ENCODE data around the gene SOHLH2.

Gene SOHLH2

DNA sequence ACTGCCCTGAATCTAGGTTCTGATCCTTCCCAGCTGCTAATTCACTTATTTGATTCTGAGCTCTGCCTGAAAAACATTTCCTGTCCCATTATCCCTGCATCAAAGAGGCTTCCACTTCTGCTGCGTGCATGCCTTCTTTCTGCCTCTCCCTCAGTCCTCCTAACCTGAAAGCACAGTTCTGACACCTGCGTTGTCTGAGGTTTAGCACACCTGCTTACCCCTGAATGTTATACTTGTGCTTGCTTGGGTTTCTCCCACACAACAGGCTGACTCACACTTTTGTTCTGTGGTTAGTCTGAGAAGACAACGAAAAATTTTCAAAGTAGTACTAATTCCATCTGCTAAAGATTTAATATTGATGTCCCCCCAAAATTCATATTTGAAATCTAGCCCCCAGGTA is 3.1 kb upstream of the SOHLH2 start:
- no peak for DNase-seq
- H3K36me3 Mint-ChIP-seq, result peaks cover 0 to 3% of the 10 kb centered on the region in 2 donors
- no peaks in the 10 kb centered on the region for H3K4me1 Mint-ChIP-seq
- no peaks in the 10 kb centered on the region for H3K9me3 Mint-ChIP-seq
- no peaks in the 10 kb centered on the region for H3K27me3 Mint-ChIP-seq
- no peak overlapping the region for H3K27ac Mint-ChIP-seq
- no peak overlapping the region for H3K4me3 Mint-ChIP-seq
- ATAC-seq (replicated peaks), result no peak

GRCh38 chr13:36212789-36213188 is 1.6 kb downstream of the SOHLH2 start:
- DNase-seq (no peak), ATAC-seq (replicated peaks) (no peak)
- Mint-ChIP-seq H3K4me1 (no peaks in the 10 kb centered on the region), H3K4me3 (no peak overlapping the region), H3K27me3 (peaks cover 0 to 4% of the 10 kb centered on the region in 2 donors), H3K27ac (no peak overlapping the region), H3K36me3 (peaks cover 0 to 3% of the 10 kb centered on the region in 2 donors), H3K9me3 (no peaks in the 10 kb centered on the region)

DNA sequence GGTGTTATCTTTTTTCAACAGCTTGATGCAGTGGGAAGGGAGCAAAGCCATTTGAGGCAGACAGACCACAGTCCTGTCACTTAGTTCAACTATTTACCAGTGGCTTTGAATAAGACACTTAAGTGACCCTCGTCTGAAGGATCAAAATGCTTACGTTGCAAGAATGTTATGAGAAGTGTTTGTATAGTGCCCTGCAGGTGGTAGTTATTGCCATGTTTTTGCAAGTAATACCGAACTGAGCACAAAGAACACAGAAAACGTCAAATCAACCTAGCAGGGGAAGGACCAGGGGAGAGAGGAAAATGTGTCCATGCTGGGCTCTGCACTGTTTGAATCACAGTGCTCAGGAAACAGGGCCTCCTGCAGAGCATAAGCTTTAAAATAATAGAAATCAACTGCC is 2.8 kb downstream of the SOHLH2 start:
- H3K27ac Mint-ChIP-seq, result no peak overlapping the region
- no peaks in the 10 kb centered on the region for H3K4me1 Mint-ChIP-seq
- no peak for ATAC-seq (replicated peaks)
- no peak for DNase-seq
- peaks cover 0 to 3% of the 10 kb centered on the region in 2 donors for H3K36me3 Mint-ChIP-seq
- H3K9me3 Mint-ChIP-seq, result no peaks in the 10 kb centered on the region
- H3K4me3 Mint-ChIP-seq, result no peak overlapping the region
- peaks cover 0 to 4% of the 10 kb centered on the region in 2 donors for H3K27me3 Mint-ChIP-seq

GRCh38 chr13:36210738-36211137 is 3.6 kb downstream of the SOHLH2 start:
- no peaks in the 10 kb centered on the region for H3K4me1 Mint-ChIP-seq
- peaks cover 0 to 4% of the 10 kb centered on the region in 2 donors for H3K27me3 Mint-ChIP-seq
- no peak for ATAC-seq (replicated peaks)
- no peak overlapping the region for H3K4me3 Mint-ChIP-seq
- DNase-seq, result no peak
- no peak overlapping the region for H3K27ac Mint-ChIP-seq
- no peaks in the 10 kb centered on the region for H3K9me3 Mint-ChIP-seq
- H3K36me3 Mint-ChIP-seq, result peaks cover 0 to 3% of the 10 kb centered on the region in 2 donors

DNA sequence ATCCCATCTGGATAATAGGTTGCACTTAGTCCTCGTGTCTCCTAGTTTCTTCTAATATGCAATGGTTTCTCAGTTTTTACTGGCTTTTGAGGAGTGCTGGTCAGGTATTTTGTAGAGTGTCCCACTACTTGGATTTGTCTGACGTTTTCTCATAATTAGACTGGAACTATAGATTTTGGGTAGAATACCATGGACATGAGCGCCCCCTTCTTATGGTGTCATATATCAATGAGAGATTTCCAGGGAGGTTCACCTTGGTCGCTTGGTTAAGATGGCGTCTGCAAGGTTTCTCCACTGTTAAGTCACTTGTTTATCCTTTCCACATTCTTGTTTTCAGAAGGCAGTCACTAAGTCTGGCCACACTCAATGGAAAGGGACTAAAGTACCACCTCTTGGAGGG is 6.7 kb downstream of the SOHLH2 start:
- H3K27me3 Mint-ChIP-seq, result peaks cover 0 to 4% of the 10 kb centered on the region in 2 donors
- no peaks in the 10 kb centered on the region for H3K4me1 Mint-ChIP-seq
- ATAC-seq (replicated peaks), result no peak
- no peak for DNase-seq
- no peak overlapping the region for H3K27ac Mint-ChIP-seq
- H3K4me3 Mint-ChIP-seq, result no peak overlapping the region
- H3K9me3 Mint-ChIP-seq, result no peaks in the 10 kb centered on the region
- no peaks in the 10 kb centered on the region for H3K36me3 Mint-ChIP-seq

DNA sequence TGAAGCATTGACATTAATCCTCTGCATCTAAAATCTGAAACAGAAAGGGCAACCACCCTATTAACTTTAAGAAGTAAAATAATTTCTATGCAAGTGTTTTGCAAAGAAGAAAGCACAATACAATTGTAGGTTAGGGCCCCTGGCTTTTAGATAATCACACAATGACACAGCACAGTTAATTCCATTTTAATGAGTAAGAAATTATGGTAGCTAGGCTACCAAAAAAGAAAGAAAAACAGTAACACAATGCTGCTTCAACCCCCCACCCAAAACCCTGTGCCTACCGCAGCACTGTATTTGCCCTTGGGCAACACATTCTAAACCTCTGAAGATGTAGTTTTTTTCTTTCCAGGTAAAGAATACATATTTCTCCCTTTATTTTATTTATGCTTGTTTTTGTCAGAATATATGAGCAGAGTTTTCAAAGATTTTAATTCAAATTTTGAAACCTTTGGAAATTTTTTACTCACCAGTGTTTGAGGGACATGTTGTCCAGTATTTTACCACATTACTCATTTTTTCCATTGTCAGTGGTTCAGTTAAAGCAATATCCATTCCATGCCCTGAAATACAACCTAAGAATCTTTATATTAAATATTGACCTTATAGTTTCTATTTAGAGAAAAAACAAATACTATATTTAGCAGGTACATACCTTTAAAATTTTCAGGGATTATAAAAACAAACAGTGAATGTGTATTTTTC is 21.1 kb downstream of the SOHLH2 start:
- H3K4me1 Mint-ChIP-seq, result no peaks in the 10 kb centered on the region
- H3K27ac Mint-ChIP-seq, result no peak overlapping the region
- no peaks in the 10 kb centered on the region for H3K36me3 Mint-ChIP-seq
- no peak overlapping the region for H3K4me3 Mint-ChIP-seq
- H3K9me3 Mint-ChIP-seq, result no peaks in the 10 kb centered on the region
- H3K27me3 Mint-ChIP-seq, result no peaks in the 10 kb centered on the region
- DNase-seq, result no peak
- ATAC-seq (replicated peaks), result no peak

- Mint-ChIP-seq H3K36me3 (no peaks in the 10 kb centered on the region), H3K4me3 (no peak overlapping the region), H3K27me3 (no peaks in the 10 kb centered on the region), H3K9me3 (no peaks in the 10 kb centered on the region), H3K4me1 (no peaks in the 10 kb centered on the region), H3K27ac (no peak overlapping the region)
- DNase-seq, result no peak
- ATAC-seq (replicated peaks), result no peak
These were observed 22.2 kb downstream of the SOHLH2 start for GRCh38 chr13:36192166-36192565.

- H3K27ac Mint-ChIP-seq, result no peak overlapping the region
- DNase-seq (no peak), ATAC-seq (replicated peaks) (no peak)
- no peaks in the 10 kb centered on the region for H3K27me3 Mint-ChIP-seq
- H3K36me3 Mint-ChIP-seq, result no peaks in the 10 kb centered on the region
- no peak overlapping the region for H3K4me3 Mint-ChIP-seq
- H3K4me1 Mint-ChIP-seq, result no peaks in the 10 kb centered on the region
- peaks cover 0 to 1% of the 10 kb centered on the region in 2 donors for H3K9me3 Mint-ChIP-seq
These were observed 23.6 kb downstream of the SOHLH2 start for GRCh38 chr13:36190771-36191170.

GRCh38 chr13:36188441-36188840 is 25.9 kb downstream of the SOHLH2 start:
- no peaks in the 10 kb centered on the region for H3K27me3 Mint-ChIP-seq
- H3K36me3 Mint-ChIP-seq, result no peaks in the 10 kb centered on the region
- ATAC-seq (replicated peaks) (no peak), DNase-seq (no peak)
- peaks cover 0 to 1% of the 10 kb centered on the region in 2 donors for H3K9me3 Mint-ChIP-seq
- no peaks in the 10 kb centered on the region for H3K4me1 Mint-ChIP-seq
- no peak overlapping the region for H3K4me3 Mint-ChIP-seq
- no peak overlapping the region for H3K27ac Mint-ChIP-seq

GRCh38 chr13:36183901-36184300 is 30.5 kb downstream of the SOHLH2 start:
- ATAC-seq (replicated peaks) (no peak), DNase-seq (no peak)
- Mint-ChIP-seq H3K27ac (no peak overlapping the region), H3K9me3 (peaks cover 0 to 1% of the 10 kb centered on the region in 2 donors), H3K4me1 (no peaks in the 10 kb centered on the region), H3K4me3 (no peak overlapping the region), H3K36me3 (no peaks in the 10 kb centered on the region), H3K27me3 (no peaks in the 10 kb centered on the region)

DNA sequence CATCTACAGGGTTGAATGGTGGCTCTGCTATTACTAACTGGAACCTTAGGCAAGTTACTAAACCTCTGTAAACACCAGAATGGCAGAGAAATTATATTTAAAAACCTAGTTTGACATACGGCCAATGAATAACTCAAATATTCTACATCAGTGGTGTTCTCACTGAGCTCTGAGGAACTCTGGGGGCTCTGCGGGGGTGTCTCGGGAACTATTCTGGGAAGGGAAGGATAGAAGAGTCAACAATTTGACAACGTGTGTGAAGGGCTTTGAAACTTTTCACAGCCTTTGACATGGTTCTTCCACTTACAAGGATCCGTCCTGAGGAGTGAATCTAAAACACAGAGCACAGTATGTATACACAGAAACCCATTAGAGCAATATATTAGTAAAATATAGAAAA is 38.7 kb downstream of the SOHLH2 start:
- H3K9me3 Mint-ChIP-seq, result no peaks in the 10 kb centered on the region
- H3K36me3 Mint-ChIP-seq, result no peaks in the 10 kb centered on the region
- H3K4me3 Mint-ChIP-seq, result no peak overlapping the region
- no peak for DNase-seq
- no peak for ATAC-seq (replicated peaks)
- H3K4me1 Mint-ChIP-seq, result no peaks in the 10 kb centered on the region
- H3K27ac Mint-ChIP-seq, result no peak overlapping the region
- H3K27me3 Mint-ChIP-seq, result no peaks in the 10 kb centered on the region

DNA sequence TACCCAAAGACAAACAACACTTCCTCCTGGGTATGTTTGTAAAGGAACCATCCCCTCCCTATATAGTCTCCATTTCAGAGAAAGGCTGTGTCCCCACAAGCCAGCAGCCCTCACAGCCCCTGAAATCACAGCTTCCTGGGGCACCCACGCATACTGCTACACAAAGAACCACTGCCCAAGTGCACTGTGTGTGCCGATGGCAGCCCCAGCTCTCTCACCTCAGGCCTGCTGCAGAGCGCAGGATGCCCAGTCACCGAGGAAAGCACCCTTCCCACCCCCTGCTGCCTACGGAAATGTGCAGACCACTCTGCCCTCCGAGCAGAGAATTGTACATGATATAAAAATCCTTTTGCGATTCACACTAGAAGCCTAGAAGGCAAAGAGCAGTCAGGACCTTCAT is 39.4 kb downstream of the SOHLH2 start:
- no peaks in the 10 kb centered on the region for H3K9me3 Mint-ChIP-seq
- no peak for ATAC-seq (replicated peaks)

GRCh38 chr13:36173571-36174322 is 40.6 kb downstream of the SOHLH2 start:
- ATAC-seq (replicated peaks) (no peak), DNase-seq (no peak)
- H3K27ac Mint-ChIP-seq, result no peak overlapping the region
- no peaks in the 10 kb centered on the region for H3K9me3 Mint-ChIP-seq
- no peaks in the 10 kb centered on the region for H3K4me1 Mint-ChIP-seq
- H3K4me3 Mint-ChIP-seq, result no peak overlapping the region
- H3K36me3 Mint-ChIP-seq, result no peaks in the 10 kb centered on the region
- H3K27me3 Mint-ChIP-seq, result no peaks in the 10 kb centered on the region

More for the DNA sequence above, 39.4 kb downstream of the SOHLH2 start:
- H3K27ac Mint-ChIP-seq, result no peak overlapping the region
- no peaks in the 10 kb centered on the region for H3K4me1 Mint-ChIP-seq
- no peak overlapping the region for H3K4me3 Mint-ChIP-seq
- no peak for DNase-seq
- H3K36me3 Mint-ChIP-seq, result no peaks in the 10 kb centered on the region
- H3K27me3 Mint-ChIP-seq, result no peaks in the 10 kb centered on the region

GRCh38 chr13:36166046-36166445 is 48.3 kb downstream of the SOHLH2 start:
- Mint-ChIP-seq H3K4me1 (no peaks in the 10 kb centered on the region), H3K9me3 (no peaks in the 10 kb centered on the region), H3K36me3 (no peaks in the 10 kb centered on the region), H3K27ac (no peak overlapping the region), H3K27me3 (no peaks in the 10 kb centered on the region), H3K4me3 (no peak overlapping the region)
- DNase-seq, result no peak
- no peak for ATAC-seq (replicated peaks)

DNA sequence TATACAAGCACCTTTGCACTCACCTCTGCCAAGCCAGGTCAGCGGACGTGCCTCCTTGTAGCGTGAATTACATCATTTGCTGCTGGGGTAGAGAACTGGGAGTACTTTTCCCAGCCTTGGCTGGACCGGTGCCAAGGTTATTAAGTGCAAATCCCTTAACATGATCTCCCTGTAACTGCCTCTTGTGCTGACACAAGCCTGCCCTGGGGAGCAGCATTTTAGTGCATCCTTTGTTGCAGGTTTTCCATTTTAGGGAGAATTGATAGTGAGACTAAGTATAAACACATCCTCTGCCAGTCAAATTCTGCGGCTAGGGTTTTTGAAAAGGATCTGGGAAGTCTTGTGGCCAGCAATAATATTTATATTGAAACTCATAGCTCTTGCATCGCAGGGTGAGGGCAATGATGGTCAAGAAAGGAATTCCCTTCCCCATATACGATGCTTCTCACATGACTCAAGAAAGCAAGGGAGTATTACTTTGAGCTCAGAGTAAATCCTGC is 50.5 kb downstream of the SOHLH2 start:
- ATAC-seq (replicated peaks), result no peak
- Mint-ChIP-seq H3K4me3 (no peak overlapping the region), H3K27me3 (no peaks in the 10 kb centered on the region), H3K9me3 (peaks cover 3 to 6% of the 10 kb centered on the region in 2 donors), H3K27ac (no peak overlapping the region), H3K36me3 (no peaks in the 10 kb centered on the region), H3K4me1 (no peaks in the 10 kb centered on the region)
- no peak for DNase-seq

Measured in stimulated activated naive B cell treated with anti-CD40 and anti-IgM and Interleukin-4, amounts not matched to agents 10 μg/mL and 1 μg/mL and 100 μg/mL, for 72 hours (primary cell).